Activated CD4-positive, alpha-beta T cell treated with anti-CD3 and anti-CD28 coated beads, Interleukin-2, amount 10 ng/mL, durations not matched to agents 24 days and 14 days (primary cell): ENCODE measurements around the gene FN1. TPM values are rescaled to one million over a fixed set of nuclear protein-coding genes. Genes with fewer than 3 reads are reported as not detected.

Source experiments
- DNase-seq: peaks from one replicate; pipeline ENCODE4 v3.0.0; 2022
- H3K27ac Mint-ChIP-seq: one replicate; pipeline ENCODE4 v1.8.0; 2022; ENCODE audit warnings: mild to moderate bottlenecking, mixed read lengths
- H3K27me3 Mint-ChIP-seq: one replicate; pipeline ENCODE4 v1.8.0; 2022; ENCODE audit warnings: mixed read lengths
- H3K36me3 Mint-ChIP-seq: one replicate; pipeline ENCODE4 v1.8.0; 2022; ENCODE audit warnings: low read depth, mild to moderate bottlenecking, mixed read lengths
- H3K4me1 Mint-ChIP-seq: one replicate; pipeline ENCODE4 v1.8.0; 2021; ENCODE audit warnings: mixed read lengths
- H3K4me3 Mint-ChIP-seq: one replicate; pipeline ENCODE4 v1.8.0; 2022; ENCODE audit warnings: mild to moderate bottlenecking, moderate library complexity, mixed read lengths
- H3K9me3 Mint-ChIP-seq: one replicate; pipeline ENCODE4 v1.8.0; 2021; ENCODE audit warnings: mixed read lengths
- intact Hi-C: fragments of 100-400 bp; cut with micrococcal nuclease; formaldehyde crosslinking; loops from one replicate; pipeline ENCODE4 v1.15.1; 2023
- total RNA-seq: library from RNA; stranded (reverse); gene quantifications from 2 replicates; pipeline ENCODE4 v1.2.3, GENCODE V29; 2022

The FN1 gene
- total RNA-seq, 1 donor from 2014 or later: 1.0 TPM

DNA sequence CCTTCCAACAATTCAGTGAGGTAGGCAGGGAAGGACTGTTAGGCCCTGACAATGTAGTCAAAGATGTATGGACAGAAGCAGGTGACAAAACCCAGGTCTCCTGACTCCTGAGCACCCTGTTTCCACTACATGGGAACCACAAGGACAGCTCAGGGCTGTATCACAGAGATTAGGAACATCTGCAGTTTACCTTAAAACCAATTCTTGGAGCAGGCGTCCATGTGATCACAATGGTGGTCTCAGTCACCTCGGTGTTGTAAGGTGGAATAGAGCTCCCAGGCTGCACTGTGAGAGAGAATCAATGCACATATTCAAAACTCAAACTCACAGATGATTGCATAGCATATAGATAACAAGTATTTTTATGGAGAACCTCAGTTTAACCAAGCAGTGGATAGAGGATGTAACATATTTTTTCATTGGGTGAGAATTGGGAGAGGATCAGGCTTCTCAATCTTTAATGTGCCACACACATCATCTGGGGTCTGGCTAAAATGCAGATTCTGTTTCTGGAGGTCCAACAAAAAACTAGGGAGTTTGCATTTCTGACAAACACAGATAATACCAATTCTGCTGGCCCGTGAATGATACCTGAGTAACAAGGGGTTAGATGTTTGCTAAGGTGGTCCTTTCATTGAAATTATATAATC, 36.7 kb downstream of the FN1 start:
- H3K36me3 Mint-ChIP-seq: no peaks in the 10 kb centered on the region
- intact Hi-C loops: no loop called here
- H3K27ac Mint-ChIP-seq: no peak overlapping the region
- peaks cover 16% of the 10 kb centered on the region for H3K27me3 Mint-ChIP-seq
- no peak for DNase-seq
- no peaks in the 10 kb centered on the region for H3K9me3 Mint-ChIP-seq
- H3K4me3 Mint-ChIP-seq: no peak overlapping the region
- H3K4me1 Mint-ChIP-seq: no peaks in the 10 kb centered on the region

DNA sequence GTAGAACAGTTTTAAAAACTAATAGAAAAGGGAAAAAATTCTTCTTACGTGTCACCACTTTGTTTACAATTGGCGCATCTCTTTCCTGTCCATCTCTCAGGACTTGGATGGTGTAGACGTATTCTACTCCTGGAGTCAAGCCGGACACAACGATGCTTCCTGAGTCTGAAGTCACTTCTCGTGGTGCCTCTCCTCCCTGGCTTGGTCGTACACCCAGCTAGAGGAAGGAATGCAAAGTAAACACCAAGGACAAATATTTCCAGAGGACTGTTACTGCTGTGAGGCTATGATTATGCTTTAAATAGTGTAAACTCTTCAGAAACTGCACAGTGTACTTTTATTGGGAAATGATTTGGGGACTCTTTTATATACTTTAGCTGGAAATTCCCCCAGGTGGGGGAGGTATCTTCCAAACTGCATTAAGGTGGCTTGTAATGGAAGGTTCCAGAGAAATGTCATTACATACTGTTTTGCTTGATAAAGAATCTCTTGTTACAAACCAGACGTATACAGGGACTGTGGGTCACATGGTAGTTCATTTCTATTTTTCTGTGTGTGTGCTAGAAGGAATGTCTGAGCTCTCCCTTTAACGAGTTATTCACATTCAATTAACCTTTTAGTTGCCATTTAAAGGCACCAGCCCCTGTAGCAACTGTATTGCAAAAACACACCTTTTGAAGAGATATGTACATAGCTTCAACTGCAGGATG, 38.1 kb downstream of the FN1 start:
- DNase-seq: no peak
- Mint-ChIP-seq H3K27ac (no peak overlapping the region), H3K4me1 (no peaks in the 10 kb centered on the region)

DNA sequence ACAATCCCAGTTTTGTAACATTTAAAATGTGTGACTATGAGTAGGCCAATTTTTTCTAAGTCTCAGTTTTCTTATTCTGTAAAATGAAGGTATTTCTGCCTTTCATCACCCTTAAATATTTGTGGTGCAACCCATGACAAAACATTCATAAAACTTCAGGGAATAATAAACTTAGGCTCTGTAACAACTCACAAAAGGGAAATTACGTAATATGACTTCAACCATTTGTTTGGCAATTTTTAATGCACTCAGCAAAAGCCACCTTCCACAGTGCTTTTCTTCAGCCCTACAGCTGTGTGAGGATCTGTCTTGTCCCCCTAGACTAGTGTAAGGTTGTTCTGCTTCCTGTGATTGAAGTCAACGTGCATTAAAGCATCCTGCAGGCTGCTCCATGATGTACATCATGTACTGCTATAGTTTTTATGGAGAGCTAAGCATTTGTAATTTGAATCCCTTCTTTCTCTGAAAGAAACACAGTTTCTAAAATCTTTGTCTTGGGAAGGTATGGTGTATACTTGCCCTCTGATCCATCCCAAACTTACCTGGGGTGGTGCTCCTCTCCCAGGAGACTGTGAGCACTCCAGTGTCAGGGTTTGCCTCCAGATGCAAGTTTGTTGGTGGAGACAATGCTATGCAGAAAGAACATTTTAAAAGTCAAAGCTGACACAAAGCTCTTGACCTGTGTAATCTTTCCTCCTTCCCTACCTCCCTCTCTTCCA, 39.1 kb downstream of the FN1 start:
- Mint-ChIP-seq H3K27me3 (peaks cover 16% of the 10 kb centered on the region), H3K9me3 (no peaks in the 10 kb centered on the region), H3K36me3 (no peaks in the 10 kb centered on the region), H3K4me3 (no peak overlapping the region), H3K27ac (no peak overlapping the region), H3K4me1 (no peaks in the 10 kb centered on the region)
- intact Hi-C loops: no loop called here
- DNase-seq: no peak

More for the DNA sequence above, 38.1 kb downstream of the FN1 start:
- H3K9me3 Mint-ChIP-seq: no peaks in the 10 kb centered on the region
- intact Hi-C loops: no loop called here
- H3K27me3 Mint-ChIP-seq: peaks cover 15% of the 10 kb centered on the region
- no peaks in the 10 kb centered on the region for H3K36me3 Mint-ChIP-seq
- no peak overlapping the region for H3K4me3 Mint-ChIP-seq

DNA sequence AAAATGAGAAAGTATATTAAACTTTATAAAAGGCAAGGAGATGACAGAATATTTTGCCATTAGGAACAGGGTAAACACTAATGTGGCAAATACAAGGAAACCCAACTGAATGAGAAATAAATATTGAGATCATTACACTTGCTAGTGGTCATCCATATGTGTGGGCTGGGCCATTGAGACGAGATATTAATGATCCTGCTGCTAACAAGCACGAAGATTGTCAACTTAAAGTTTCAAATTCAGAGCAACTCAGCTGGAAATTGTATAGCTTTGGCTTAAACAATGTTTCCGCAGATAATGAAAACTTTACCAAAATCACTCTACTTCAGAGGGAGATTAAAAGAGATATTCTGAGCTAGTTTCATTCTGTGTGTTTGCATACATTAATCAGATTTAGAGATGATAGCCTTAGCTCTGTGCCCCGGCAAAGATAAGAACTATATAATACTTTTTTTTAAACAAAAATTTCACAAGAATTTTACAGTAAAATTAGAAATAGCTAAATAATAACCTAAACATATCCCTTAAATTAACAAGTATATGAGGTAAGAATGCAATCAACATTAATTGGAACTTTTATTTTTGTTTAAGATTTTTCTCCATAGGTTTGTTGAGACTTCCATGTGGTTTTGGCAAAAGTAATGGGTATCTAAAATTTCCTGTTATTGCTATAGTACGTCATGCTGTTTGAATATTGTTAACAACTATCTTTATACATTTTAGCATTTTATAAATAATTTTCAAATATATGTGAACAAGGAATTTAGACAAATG, 40.0 kb downstream of the FN1 start:
- H3K27ac Mint-ChIP-seq: no peak overlapping the region
- no peaks in the 10 kb centered on the region for H3K36me3 Mint-ChIP-seq
- intact Hi-C loops: no loop called here
- no peak for DNase-seq
- no peaks in the 10 kb centered on the region for H3K9me3 Mint-ChIP-seq
- H3K4me3 Mint-ChIP-seq: no peak overlapping the region
- H3K27me3 Mint-ChIP-seq: peaks cover 13% of the 10 kb centered on the region
- H3K4me1 Mint-ChIP-seq: no peaks in the 10 kb centered on the region

DNA sequence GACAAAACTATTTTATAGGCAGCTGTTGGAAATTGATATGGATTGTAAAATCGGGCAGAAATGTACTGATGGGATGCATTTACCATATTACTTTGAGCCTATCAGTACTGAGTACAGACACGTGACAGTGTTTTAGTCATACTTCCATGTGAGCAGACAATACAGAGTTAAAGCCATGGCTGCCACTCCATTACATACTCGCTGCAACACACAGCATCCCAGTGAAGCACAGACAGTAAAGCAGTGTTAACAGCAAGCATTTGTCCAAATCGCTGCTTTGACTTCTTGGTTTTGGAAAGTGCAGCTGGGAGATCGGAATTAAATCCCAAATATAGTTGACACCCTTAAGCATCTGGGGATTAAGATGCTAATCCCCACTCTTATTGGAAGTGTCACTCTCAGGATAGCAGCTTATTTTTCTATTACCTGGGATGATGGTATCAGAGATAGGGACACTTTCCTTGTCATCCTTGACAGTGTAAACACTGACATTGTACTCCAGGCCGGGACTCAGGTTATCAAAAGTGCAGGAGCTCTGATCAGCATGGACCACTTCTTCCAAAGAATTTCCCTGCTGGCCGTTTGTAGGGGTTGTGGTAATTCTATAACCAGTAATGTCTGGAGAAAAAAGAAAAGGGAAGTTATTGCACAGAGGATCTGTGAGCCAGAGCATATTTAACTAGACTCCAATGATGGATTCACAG, 41.6 kb downstream of the FN1 start:
- Mint-ChIP-seq H3K4me3 (no peak overlapping the region), H3K27ac (no peak overlapping the region), H3K4me1 (no peaks in the 10 kb centered on the region), H3K36me3 (no peaks in the 10 kb centered on the region), H3K9me3 (no peaks in the 10 kb centered on the region), H3K27me3 (peaks cover 13% of the 10 kb centered on the region)
- no peak for DNase-seq
- intact Hi-C loops: no loop called here

DNA sequence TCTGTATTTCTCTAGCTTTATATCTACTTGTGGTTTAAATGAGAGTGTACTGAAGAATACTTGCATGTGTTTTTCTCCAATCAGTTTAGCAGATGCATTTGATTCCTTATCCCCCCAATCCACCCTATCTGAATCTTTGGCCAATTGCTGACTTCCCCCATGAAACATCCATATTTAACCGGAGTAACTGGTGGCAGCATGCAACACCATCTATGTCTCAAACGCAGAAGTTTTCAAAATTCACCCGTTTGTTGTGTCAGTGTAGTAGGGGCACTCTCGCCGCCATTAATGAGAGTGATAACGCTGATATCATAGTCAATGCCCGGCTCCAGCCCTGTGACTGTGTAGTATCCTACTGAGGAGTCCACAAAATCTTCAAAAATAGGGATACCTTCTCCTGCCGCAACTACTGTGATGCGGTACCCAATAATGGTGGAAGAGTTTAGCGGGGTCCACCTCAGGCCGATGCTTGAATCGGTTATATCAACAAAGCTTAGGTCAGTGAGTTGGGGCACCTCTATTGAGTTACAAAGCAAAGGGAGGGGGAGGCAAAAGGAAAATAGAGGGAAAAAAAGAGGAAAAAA, 43.1 kb downstream of the FN1 start:
- H3K27me3 Mint-ChIP-seq: peaks cover 7% of the 10 kb centered on the region

DNA sequence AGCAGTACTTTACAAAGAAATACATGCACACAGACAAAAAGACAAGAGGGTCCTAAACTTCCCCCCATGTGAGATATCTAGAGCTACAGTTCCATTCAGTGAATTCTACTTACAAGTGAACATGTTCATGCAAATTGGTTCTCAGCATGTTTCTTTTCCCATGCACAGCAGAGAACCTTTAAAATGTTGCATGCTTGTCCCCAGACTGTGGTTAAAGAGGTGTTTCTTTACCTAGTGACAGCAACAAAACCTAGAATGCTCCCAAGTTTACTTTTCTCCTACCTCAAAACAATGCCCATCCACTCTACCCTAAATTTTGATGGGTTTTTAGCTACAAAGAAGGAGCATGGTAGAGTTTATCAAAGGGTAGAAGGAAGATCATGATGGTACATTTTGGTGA, 43.7 kb downstream of the FN1 start:
- Mint-ChIP-seq H3K27ac (no peak overlapping the region), H3K4me1 (no peaks in the 10 kb centered on the region), H3K27me3 (peaks cover 7% of the 10 kb centered on the region), H3K9me3 (no peaks in the 10 kb centered on the region), H3K4me3 (no peak overlapping the region), H3K36me3 (no peaks in the 10 kb centered on the region)
- DNase-seq: no peak
- intact Hi-C loops: no loop called here

More for the DNA sequence above, 43.1 kb downstream of the FN1 start:
- Mint-ChIP-seq H3K9me3 (no peaks in the 10 kb centered on the region), H3K4me3 (no peak overlapping the region), H3K27ac (no peak overlapping the region), H3K36me3 (no peaks in the 10 kb centered on the region), H3K4me1 (no peaks in the 10 kb centered on the region)
- intact Hi-C loops: no loop called here
- no peak for DNase-seq

DNA sequence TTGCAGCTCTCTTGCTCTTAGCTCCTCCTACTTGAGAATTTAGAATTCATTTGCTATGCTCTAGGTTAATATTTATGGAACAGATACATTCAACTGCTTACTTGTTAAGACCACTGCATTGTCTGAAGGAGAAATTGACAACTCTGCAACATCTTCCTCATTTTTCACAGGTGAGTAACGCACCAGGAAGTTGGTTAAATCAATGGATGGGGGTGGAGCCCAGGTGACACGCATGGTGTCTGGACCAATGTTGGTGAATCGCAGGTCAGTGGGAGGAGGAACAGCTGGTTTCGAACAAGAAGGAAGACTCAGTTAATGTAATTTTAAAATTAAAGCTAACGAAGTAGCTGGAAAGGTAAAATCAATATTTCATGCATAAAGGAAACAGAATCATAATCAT, 44.3 kb downstream of the FN1 start:
- H3K4me3 Mint-ChIP-seq: no peak overlapping the region
- intact Hi-C loops: no loop called here
- H3K27ac Mint-ChIP-seq: no peak overlapping the region
- H3K4me1 Mint-ChIP-seq: no peaks in the 10 kb centered on the region
- H3K9me3 Mint-ChIP-seq: no peaks in the 10 kb centered on the region
- H3K27me3 Mint-ChIP-seq: peaks cover 7% of the 10 kb centered on the region
- no peak for DNase-seq
- no peaks in the 10 kb centered on the region for H3K36me3 Mint-ChIP-seq

DNA sequence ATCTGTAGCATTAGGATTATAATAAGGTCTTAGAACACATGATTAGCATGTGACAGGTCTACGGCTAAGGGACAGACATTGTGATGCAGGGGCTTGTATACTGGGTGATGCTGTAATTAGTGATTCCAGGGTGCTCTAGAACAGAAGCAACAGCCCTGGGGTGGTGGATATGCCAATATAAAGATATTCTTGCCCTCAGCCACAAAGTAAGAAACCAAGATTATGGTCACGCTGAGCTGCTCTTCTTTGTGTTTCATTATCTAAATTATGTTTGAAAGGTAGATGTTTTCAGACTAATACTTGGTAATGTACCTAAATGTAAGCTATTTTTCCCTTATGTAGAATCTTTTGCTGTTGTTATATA, 45.3 kb downstream of the FN1 start:
- H3K9me3 Mint-ChIP-seq: no peaks in the 10 kb centered on the region
- no peak overlapping the region for H3K27ac Mint-ChIP-seq
- H3K4me1 Mint-ChIP-seq: no peaks in the 10 kb centered on the region
- DNase-seq: no peak
- intact Hi-C loops: no loop called here
- H3K27me3 Mint-ChIP-seq: peaks cover 7% of the 10 kb centered on the region
- H3K4me3 Mint-ChIP-seq: no peak overlapping the region
- no peaks in the 10 kb centered on the region for H3K36me3 Mint-ChIP-seq

DNA sequence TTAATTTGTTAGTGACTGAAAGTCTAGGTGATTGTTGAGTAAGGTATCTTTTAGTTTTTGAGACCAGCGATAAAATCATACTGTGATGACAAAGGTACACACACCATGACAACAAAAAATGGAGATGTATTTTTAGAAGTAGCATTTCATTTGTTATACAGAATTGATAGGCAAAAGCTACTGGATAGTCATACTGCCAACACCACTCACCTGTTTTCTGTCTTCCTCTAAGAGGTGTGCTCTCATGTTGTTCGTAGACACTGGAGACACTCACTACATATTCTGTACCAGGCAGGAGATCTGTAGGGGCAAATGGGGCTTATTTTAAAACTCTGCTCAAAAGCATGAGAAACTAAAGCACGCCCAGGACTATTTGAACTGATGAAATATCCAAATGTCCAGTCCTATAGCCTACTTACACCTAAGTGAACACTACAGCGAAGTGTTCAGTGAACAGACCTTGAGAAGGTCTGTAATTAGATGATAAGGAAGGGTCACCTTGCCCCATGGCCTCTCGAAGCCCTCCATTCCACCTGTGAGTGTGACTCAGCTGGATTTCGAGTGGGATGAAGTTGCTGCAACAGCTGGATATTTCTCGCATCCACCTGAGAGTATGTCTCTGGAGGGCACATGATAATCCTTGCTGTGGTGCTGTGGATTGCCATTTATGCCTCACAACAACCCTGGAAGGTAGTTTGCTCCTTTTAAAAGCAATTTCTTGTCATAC, 47.7 kb downstream of the FN1 start:
- intact Hi-C loops: no loop called here
- Mint-ChIP-seq H3K9me3 (no peaks in the 10 kb centered on the region), H3K4me3 (no peak overlapping the region), H3K27me3 (peaks cover 2% of the 10 kb centered on the region), H3K27ac (no peak overlapping the region), H3K36me3 (no peaks in the 10 kb centered on the region), H3K4me1 (no peaks in the 10 kb centered on the region)
- no peak for DNase-seq

DNA sequence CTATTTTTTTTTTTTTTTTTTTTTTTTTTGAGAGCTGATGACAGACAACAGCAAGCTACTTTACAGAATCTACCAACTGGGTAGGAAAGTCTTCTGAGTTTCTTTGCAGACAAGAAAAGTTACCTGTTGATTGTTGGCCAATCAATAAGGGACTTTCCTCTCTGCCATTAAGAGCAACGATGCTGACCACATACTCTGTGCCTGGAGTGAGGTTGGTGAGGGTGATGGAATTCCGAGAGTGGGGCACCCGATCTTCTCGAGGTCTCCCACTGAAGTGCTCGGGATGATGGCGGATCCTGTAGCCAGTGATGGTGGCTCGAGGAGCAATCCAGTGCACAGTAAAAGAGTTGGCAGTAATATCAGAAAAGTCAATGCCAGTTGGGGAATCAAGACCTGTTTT, 49.3 kb downstream of the FN1 start:
- no peak overlapping the region for H3K4me3 Mint-ChIP-seq
- intact Hi-C loops: no loop called here
- H3K4me1 Mint-ChIP-seq: no peaks in the 10 kb centered on the region
- H3K36me3 Mint-ChIP-seq: no peaks in the 10 kb centered on the region
- no peak overlapping the region for H3K27ac Mint-ChIP-seq
- no peaks in the 10 kb centered on the region for H3K27me3 Mint-ChIP-seq
- DNase-seq: no peak
- H3K9me3 Mint-ChIP-seq: no peaks in the 10 kb centered on the region

DNA sequence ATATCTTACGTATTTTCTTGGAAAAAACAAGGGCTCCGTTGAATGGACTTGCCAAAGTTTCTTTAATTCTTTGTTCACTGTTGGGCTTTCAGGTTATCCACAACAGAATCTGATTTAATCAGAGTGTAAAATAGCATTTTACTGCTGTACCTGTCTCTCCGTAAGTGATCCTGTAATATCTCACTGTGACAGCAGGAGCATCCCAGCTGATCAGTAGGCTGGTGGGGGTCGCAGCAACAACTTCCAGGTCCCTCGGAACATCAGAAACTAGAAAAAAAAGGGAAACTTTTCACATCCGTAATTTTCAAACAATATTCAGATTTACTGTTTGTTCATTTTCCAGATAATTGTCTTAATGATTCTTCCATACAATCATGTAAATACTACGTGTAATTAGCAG, 51.2 kb downstream of the FN1 start:
- DNase-seq: no peak
- intact Hi-C loops: no loop called here
- no peaks in the 10 kb centered on the region for H3K9me3 Mint-ChIP-seq
- H3K27me3 Mint-ChIP-seq: no peaks in the 10 kb centered on the region
- H3K4me3 Mint-ChIP-seq: no peak overlapping the region
- no peaks in the 10 kb centered on the region for H3K36me3 Mint-ChIP-seq
- H3K4me1 Mint-ChIP-seq: no peaks in the 10 kb centered on the region
- H3K27ac Mint-ChIP-seq: no peak overlapping the region
